Karpas-422 (cell line): ENCODE measurements around the gene DIAPH3. TPM values are rescaled to one million over a fixed set of nuclear protein-coding genes. Genes with fewer than 3 reads are reported as not detected.

Experiments
- DNase-seq: peaks from one replicate; pipeline ENCODE4 v3.0.0-alpha.2; 2015
- H2AFZ ChIP-seq: fragments of 200-600 bp; sonication (generic); 2 replicates; pipeline ENCODE4 v1.6.1; 2014; ENCODE audit warnings: antibody characterized with exemption, low read length, mixed read lengths
- H3K27ac ChIP-seq: fragments of 200-600 bp; sonication (generic); 2 replicates; pipeline ENCODE4 v1.5.1; 2014; ENCODE audit warnings: mild to moderate bottlenecking, low read length, moderate library complexity
- H3K27me3 ChIP-seq: fragments of 200-600 bp; sonication (generic); 2 replicates; pipeline ENCODE4 v1.6.1; 2014; ENCODE audit warnings: low read length, mixed read lengths
- H3K36me3 ChIP-seq: fragments of 200-600 bp; sonication (generic); 2 replicates; pipeline ENCODE4 v1.6.1; 2014; ENCODE audit warnings: low read length, mixed read lengths; ENCODE audit not compliant: insufficient read depth
- H3K4me1 ChIP-seq: fragments of 200-600 bp; sonication (generic); 2 replicates; pipeline ENCODE4 v1.6.1; 2014; ENCODE audit warnings: mild to moderate bottlenecking, low read length, mixed read lengths
- H3K4me2 ChIP-seq: fragments of 200-600 bp; sonication (generic); 2 replicates; pipeline ENCODE4 v1.6.1; 2014; ENCODE audit warnings: low read length, low read depth, mild to moderate bottlenecking; ENCODE audit not compliant: poor library complexity, severe bottlenecking
- H3K4me3 ChIP-seq: fragments of 200-600 bp; sonication (generic); 2 replicates; pipeline ENCODE4 v1.5.1; 2014; ENCODE audit warnings: mild to moderate bottlenecking, antibody characterized with exemption, low read length, mixed read lengths
- H3K79me2 ChIP-seq: fragments of 200-600 bp; sonication (generic); 2 replicates; pipeline ENCODE4 v1.6.1; 2014; ENCODE audit warnings: mild to moderate bottlenecking, low read length, mixed read lengths
- H3K9ac ChIP-seq: fragments of 200-600 bp; sonication (generic); 2 replicates; pipeline ENCODE4 v1.6.0; 2014; ENCODE audit warnings: low read length
- H3K9me2 ChIP-seq: fragments of 200-600 bp; sonication (generic), shearing (Covaris generic); replicated peaks from 2 replicates; pipeline ENCODE4 v1.6.0; 2014; ENCODE audit warnings: mild to moderate bottlenecking, low read length, moderate library complexity; ENCODE audit not compliant: insufficient read depth
- H3K9me3 ChIP-seq: fragments of 300-700, 200-600 bp; sonication (generic); 2 replicates; pipeline ENCODE4 v1.6.1; 2014; ENCODE audit warnings: low read length, mixed read lengths
- H4K20me1 ChIP-seq: fragments of 200-600 bp; sonication (generic); 2 replicates; pipeline ENCODE4 v1.6.1; 2014; ENCODE audit warnings: mild to moderate bottlenecking, antibody characterized with exemption, low read length, low read depth; ENCODE audit not compliant: insufficient read depth
- total RNA-seq: library from RNA; depleted of rRNA; stranded (reverse); fragments of >200 nt; shearing (Covaris generic); gene quantifications from 2 replicates; pipeline ENCODE4 v1.2.3, GENCODE V29; 2014; ENCODE audit warnings: low replicate concordance

DIAPH3 gene
- total RNA-seq, 1 experiment from 2014 or later = 10.0 TPM

- H3K4me1 ChIP-seq = 0 out of 2 replicates have a peak, but pooled peaks cover 2% of the 10 kb centered on the region
- no peak overlapping the region for H2AFZ ChIP-seq
- no peaks in the 10 kb centered on the region for H3K9me3 ChIP-seq
- DNase-seq = no peak
- no peak overlapping the region for H3K4me3 ChIP-seq
- no peaks in the 10 kb centered on the region for H3K36me3 ChIP-seq
- no peak overlapping the region for H3K4me2 ChIP-seq
- no peak overlapping the region for H3K27ac ChIP-seq
- no peak overlapping the region for H3K9ac ChIP-seq
- 0 out of 2 replicates have a peak, but pooled peaks cover 3% of the 10 kb centered on the region for H3K79me2 ChIP-seq
- H4K20me1 ChIP-seq = no peaks in the 10 kb centered on the region
- no peaks in the 10 kb centered on the region for H3K9me2 ChIP-seq
- no peaks in the 10 kb centered on the region for H3K27me3 ChIP-seq
These were observed 275.3 kb downstream of the DIAPH3 start for GRCh38 chr13:59888408-59888807.

GRCh38 chr13:59885076-59885475 lies 278.7 kb downstream of the DIAPH3 start:
- Histone ChIP-seq H3K9ac (no peak overlapping the region), H3K9me2 (no peaks in the 10 kb centered on the region), H3K79me2 (no peaks in the 10 kb centered on the region), H3K27me3 (no peaks in the 10 kb centered on the region), H4K20me1 (no peaks in the 10 kb centered on the region), H3K36me3 (no peaks in the 10 kb centered on the region), H3K9me3 (no peaks in the 10 kb centered on the region), H3K4me3 (no peak overlapping the region), H3K4me2 (no peak overlapping the region), H2AFZ (no peak overlapping the region), H3K4me1 (no peaks in the 10 kb centered on the region), H3K27ac (no peak overlapping the region)
- DNase-seq = no peak

- Histone ChIP-seq H3K9me2 (no peaks in the 10 kb centered on the region), H3K9ac (no peak overlapping the region), H4K20me1 (no peaks in the 10 kb centered on the region), H3K4me1 (no peaks in the 10 kb centered on the region), H3K9me3 (no peaks in the 10 kb centered on the region), H2AFZ (no peak overlapping the region), H3K4me2 (no peak overlapping the region), H3K27me3 (no peaks in the 10 kb centered on the region), H3K27ac (no peak overlapping the region), H3K4me3 (no peak overlapping the region), H3K36me3 (no peaks in the 10 kb centered on the region), H3K79me2 (no peaks in the 10 kb centered on the region)
- DNase-seq = no peak
These were observed 279.8 kb downstream of the DIAPH3 start for GRCh38 chr13:59883885-59884284.

- Histone ChIP-seq H3K27me3 (no peaks in the 10 kb centered on the region), H3K9me3 (no peaks in the 10 kb centered on the region), H3K27ac (no peak overlapping the region), H3K4me3 (no peak overlapping the region), H3K79me2 (no peaks in the 10 kb centered on the region), H2AFZ (no peak overlapping the region), H3K9me2 (no peaks in the 10 kb centered on the region), H3K9ac (no peak overlapping the region), H3K4me2 (no peak overlapping the region), H4K20me1 (no peaks in the 10 kb centered on the region), H3K4me1 (no peaks in the 10 kb centered on the region), H3K36me3 (no peaks in the 10 kb centered on the region)
- no peak for DNase-seq
These were observed 283.3 kb downstream of the DIAPH3 start for GRCh38 chr13:59880468-59880867.

GRCh38 chr13:59879281-59879680 lies 284.4 kb downstream of the DIAPH3 start:
- Histone ChIP-seq H3K27me3 (no peaks in the 10 kb centered on the region), H3K4me1 (no peaks in the 10 kb centered on the region), H3K9me2 (no peaks in the 10 kb centered on the region), H3K27ac (no peak overlapping the region), H3K79me2 (no peaks in the 10 kb centered on the region), H3K36me3 (no peaks in the 10 kb centered on the region), H3K4me3 (no peak overlapping the region), H4K20me1 (no peaks in the 10 kb centered on the region), H2AFZ (no peak overlapping the region), H3K9me3 (no peaks in the 10 kb centered on the region), H3K4me2 (no peak overlapping the region), H3K9ac (no peak overlapping the region)
- no peak for DNase-seq

- no peaks in the 10 kb centered on the region for H3K79me2 ChIP-seq
- no peak overlapping the region for H3K9ac ChIP-seq
- H3K4me1 ChIP-seq = no peaks in the 10 kb centered on the region
- H2AFZ ChIP-seq = no peak overlapping the region
- no peaks in the 10 kb centered on the region for H3K27me3 ChIP-seq
- no peaks in the 10 kb centered on the region for H3K9me2 ChIP-seq
- no peaks in the 10 kb centered on the region for H3K36me3 ChIP-seq
- no peak overlapping the region for H3K4me2 ChIP-seq
- H3K27ac ChIP-seq = no peak overlapping the region
- no peaks in the 10 kb centered on the region for H4K20me1 ChIP-seq
- no peak overlapping the region for H3K4me3 ChIP-seq
- no peak for DNase-seq
- no peaks in the 10 kb centered on the region for H3K9me3 ChIP-seq
These were observed 285.8 kb downstream of the DIAPH3 start for GRCh38 chr13:59877933-59878332.

GRCh38 chr13:59874973-59875372 lies 288.8 kb downstream of the DIAPH3 start:
- Histone ChIP-seq H3K4me1 (no peaks in the 10 kb centered on the region), H3K9me3 (no peaks in the 10 kb centered on the region), H3K79me2 (no peaks in the 10 kb centered on the region), H3K9ac (no peak overlapping the region), H2AFZ (no peak overlapping the region), H3K27ac (no peak overlapping the region), H3K36me3 (no peaks in the 10 kb centered on the region), H3K4me2 (no peak overlapping the region), H3K9me2 (no peaks in the 10 kb centered on the region), H4K20me1 (no peaks in the 10 kb centered on the region), H3K4me3 (no peak overlapping the region), H3K27me3 (no peaks in the 10 kb centered on the region)
- no peak for DNase-seq

GRCh38 chr13:59873856-59874255 lies 289.9 kb downstream of the DIAPH3 start:
- H3K27ac ChIP-seq = no peak overlapping the region
- no peak overlapping the region for H3K4me3 ChIP-seq
- no peaks in the 10 kb centered on the region for H4K20me1 ChIP-seq
- H3K9me2 ChIP-seq = no peaks in the 10 kb centered on the region
- H3K36me3 ChIP-seq = no peaks in the 10 kb centered on the region
- no peaks in the 10 kb centered on the region for H3K9me3 ChIP-seq
- H3K4me1 ChIP-seq = no peaks in the 10 kb centered on the region
- H3K79me2 ChIP-seq = no peaks in the 10 kb centered on the region
- H2AFZ ChIP-seq = no peak overlapping the region
- no peak for DNase-seq
- no peak overlapping the region for H3K4me2 ChIP-seq
- H3K27me3 ChIP-seq = no peaks in the 10 kb centered on the region
- H3K9ac ChIP-seq = no peak overlapping the region

GRCh38 chr13:59873309-59873708 lies 290.4 kb downstream of the DIAPH3 start:
- H3K9me3 ChIP-seq = no peaks in the 10 kb centered on the region
- no peaks in the 10 kb centered on the region for H3K4me1 ChIP-seq
- no peak overlapping the region for H3K9ac ChIP-seq
- no peaks in the 10 kb centered on the region for H3K79me2 ChIP-seq
- H4K20me1 ChIP-seq = no peaks in the 10 kb centered on the region
- no peaks in the 10 kb centered on the region for H3K9me2 ChIP-seq
- H2AFZ ChIP-seq = no peak overlapping the region
- H3K4me2 ChIP-seq = no peak overlapping the region
- H3K36me3 ChIP-seq = no peaks in the 10 kb centered on the region
- H3K4me3 ChIP-seq = no peak overlapping the region
- H3K27me3 ChIP-seq = no peaks in the 10 kb centered on the region
- DNase-seq = no peak
- H3K27ac ChIP-seq = no peak overlapping the region
